Osteoblast (primary cell): ENCODE measurements around the gene DUSP6. TPM values are rescaled to one million over a fixed set of nuclear protein-coding genes. Genes with fewer than 3 reads are reported as not detected.
"Not testable (repeated sequence)": the region's sequence is repeated elsewhere in the genome, so short reads cannot be mapped to it uniquely, and the experiment has no call there.

Experiments used
- DNase-seq: peaks from one replicate; pipeline ENCODE4 v3.0.0; 2011; ENCODE audit warnings: low spot score, mixed read lengths; ENCODE audit not compliant: insufficient read length; ENCODE audit errors: missing footprints
- H2AFZ ChIP-seq: 2 replicates; pipeline ENCODE4 v1.6.0; 2011; ENCODE audit warnings: mild to moderate bottlenecking, low read length
- H3K27ac ChIP-seq: 2 replicates; pipeline ENCODE4 v1.5.1; 2011; ENCODE audit warnings: mild to moderate bottlenecking, low read depth, low read length, moderate library complexity
- H3K27me3 ChIP-seq: 2 replicates; pipeline ENCODE4 v1.6.0; 2012; ENCODE audit warnings: mild to moderate bottlenecking, control low read depth, inconsistent platforms, low read length, moderate library complexity; ENCODE audit not compliant: insufficient read depth
- H3K36me3 ChIP-seq: 2 replicates; pipeline ENCODE4 v1.5.1; 2011; ENCODE audit warnings: mild to moderate bottlenecking, low read length, control low read depth, moderate library complexity; ENCODE audit not compliant: insufficient read depth
- H3K4me1 ChIP-seq: 2 replicates; pipeline ENCODE4 v1.5.1; 2011; ENCODE audit warnings: mild to moderate bottlenecking, low read length, control low read depth, moderate library complexity; ENCODE audit not compliant: insufficient read depth
- H3K4me2 ChIP-seq: 2 replicates; pipeline ENCODE4 v1.6.0; 2011; ENCODE audit warnings: mild to moderate bottlenecking, low read length; ENCODE audit not compliant: insufficient read depth
- H3K4me3 ChIP-seq: fragments of 200-600 bp; sonication (generic); 3 replicates; pipeline ENCODE4 v1.5.1; 2012; ENCODE audit warnings: mild to moderate bottlenecking, low read length, inconsistent platforms; ENCODE audit not compliant: insufficient read depth
- H3K79me2 ChIP-seq: 2 replicates; pipeline ENCODE4 v1.6.0; 2012; ENCODE audit warnings: mild to moderate bottlenecking, low read length, control low read depth, inconsistent platforms; ENCODE audit not compliant: insufficient read depth
- H3K9me3 ChIP-seq: 2 replicates; pipeline ENCODE4 v1.5.1; 2011; ENCODE audit warnings: low read depth, low read length, control low read depth
- H4K20me1 ChIP-seq: 2 replicates; pipeline ENCODE4 v1.6.0; 2012; ENCODE audit warnings: mild to moderate bottlenecking, low read length, control low read depth; ENCODE audit not compliant: insufficient read depth
- total RNA-seq: library from RNA; depleted of rRNA; stranded (reverse); fragments of >200 nt; gene quantifications from 2 replicates; pipeline ENCODE4 v1.2.3, GENCODE V29; 2012
- TF ChIP-seq, protein P1 (sequence below): IDR thresholded peaks from 2 replicates; pipeline ENCODE4 v1.5.1; 2011; ENCODE audit warnings: mild to moderate bottlenecking, low read depth, low read length, moderate library complexity; ENCODE audit errors: extremely low read depth

DUSP6 gene
- total RNA-seq, 1 donor: 30.0 TPM

DNA sequence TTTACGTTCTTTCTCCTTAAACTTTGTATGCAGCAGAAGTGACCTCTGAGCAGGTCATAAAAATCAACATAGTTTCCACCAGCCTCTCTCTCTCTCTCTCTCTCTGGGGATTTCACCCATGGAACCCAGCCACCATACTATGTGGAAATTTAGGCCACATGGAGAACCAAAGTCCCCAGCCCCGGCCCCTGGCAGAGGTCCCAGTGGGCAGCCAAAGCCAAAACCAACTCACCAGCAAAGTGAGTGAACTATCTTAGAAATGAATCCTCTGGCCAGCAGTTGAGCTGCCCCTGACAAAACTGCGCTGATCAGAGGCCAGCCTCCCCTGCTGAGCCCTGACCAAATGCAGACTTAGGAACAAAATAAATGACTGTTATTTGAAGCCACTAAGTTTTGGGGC is 9.2 kb downstream of the DUSP6 start:
- no peaks in the 10 kb centered on the region for H3K27me3 ChIP-seq
- H3K4me2 ChIP-seq: peak overlapping the region; percentile 20
- no peak overlapping the region for H2AFZ ChIP-seq
- H3K27ac ChIP-seq: peak overlapping the region; percentile 15
- H3K36me3 ChIP-seq: peaks cover 8% of the 10 kb centered on the region
- no peaks in the 10 kb centered on the region for H3K9me3 ChIP-seq
- TF ChIP-seq, protein P1, sequence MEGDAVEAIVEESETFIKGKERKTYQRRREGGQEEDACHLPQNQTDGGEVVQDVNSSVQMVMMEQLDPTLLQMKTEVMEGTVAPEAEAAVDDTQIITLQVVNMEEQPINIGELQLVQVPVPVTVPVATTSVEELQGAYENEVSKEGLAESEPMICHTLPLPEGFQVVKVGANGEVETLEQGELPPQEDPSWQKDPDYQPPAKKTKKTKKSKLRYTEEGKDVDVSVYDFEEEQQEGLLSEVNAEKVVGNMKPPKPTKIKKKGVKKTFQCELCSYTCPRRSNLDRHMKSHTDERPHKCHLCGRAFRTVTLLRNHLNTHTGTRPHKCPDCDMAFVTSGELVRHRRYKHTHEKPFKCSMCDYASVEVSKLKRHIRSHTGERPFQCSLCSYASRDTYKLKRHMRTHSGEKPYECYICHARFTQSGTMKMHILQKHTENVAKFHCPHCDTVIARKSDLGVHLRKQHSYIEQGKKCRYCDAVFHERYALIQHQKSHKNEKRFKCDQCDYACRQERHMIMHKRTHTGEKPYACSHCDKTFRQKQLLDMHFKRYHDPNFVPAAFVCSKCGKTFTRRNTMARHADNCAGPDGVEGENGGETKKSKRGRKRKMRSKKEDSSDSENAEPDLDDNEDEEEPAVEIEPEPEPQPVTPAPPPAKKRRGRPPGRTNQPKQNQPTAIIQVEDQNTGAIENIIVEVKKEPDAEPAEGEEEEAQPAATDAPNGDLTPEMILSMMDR: no peak
- no peak for DNase-seq
- H3K4me3 ChIP-seq: no peak overlapping the region
- H3K4me1 ChIP-seq: peaks cover 26% of the 10 kb centered on the region
- H3K79me2 ChIP-seq: peaks cover 12% of the 10 kb centered on the region
- H4K20me1 ChIP-seq: no peaks in the 10 kb centered on the region

DNA sequence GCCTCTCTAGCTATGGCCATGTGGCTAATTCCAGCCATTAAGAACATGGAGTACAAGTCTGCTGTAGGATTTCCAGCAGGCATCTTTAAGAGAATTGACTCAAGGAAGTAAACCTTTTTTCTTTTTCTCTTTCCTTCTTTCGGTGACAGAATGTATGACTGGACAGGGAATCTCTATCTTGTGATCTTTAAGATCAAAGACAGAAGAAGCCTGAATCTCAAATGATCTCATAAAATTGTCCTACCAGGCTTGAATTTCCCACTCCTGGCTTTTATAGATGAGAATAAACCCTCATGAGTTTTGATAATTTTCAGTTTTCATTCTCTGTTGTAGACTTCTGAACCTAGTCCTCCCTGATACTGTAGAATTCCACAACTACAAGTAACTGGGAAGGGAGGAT is 11.4 kb downstream of the DUSP6 start:
- Histone ChIP-seq H3K4me1 (peaks cover 11% of the 10 kb centered on the region), H3K4me2 (no peak overlapping the region), H2AFZ (no peak overlapping the region), H3K27ac (no peak overlapping the region), H3K9me3 (no peaks in the 10 kb centered on the region), H3K27me3 (no peaks in the 10 kb centered on the region), H3K36me3 (no peaks in the 10 kb centered on the region), H4K20me1 (no peaks in the 10 kb centered on the region), H3K4me3 (no peak overlapping the region), H3K79me2 (no peaks in the 10 kb centered on the region)
- DNase-seq: no peak
- TF ChIP-seq, protein P1: no peak

DNA sequence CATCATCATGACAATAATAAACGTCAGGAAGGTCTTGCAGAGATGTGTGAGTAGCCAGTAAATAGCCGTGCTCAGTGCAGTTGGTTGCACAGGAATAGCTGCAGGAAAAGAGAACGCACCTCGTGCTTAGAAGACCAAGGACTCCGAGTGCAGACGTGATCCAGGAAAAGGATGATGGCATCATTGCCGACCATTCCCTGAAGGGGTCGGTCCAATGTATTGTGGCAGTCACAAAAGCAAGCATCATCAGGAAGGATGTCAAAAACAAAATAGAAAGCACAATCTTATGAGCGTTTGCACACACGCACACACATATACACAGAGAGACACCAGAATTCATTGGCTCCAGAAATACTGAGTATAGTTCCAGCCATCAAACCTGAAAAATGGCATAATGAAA is 12.8 kb downstream of the DUSP6 start:
- H3K9me3 ChIP-seq: no peaks in the 10 kb centered on the region
- H3K4me2 ChIP-seq: no peak overlapping the region
- no peak overlapping the region for H2AFZ ChIP-seq
- no peaks in the 10 kb centered on the region for H3K79me2 ChIP-seq
- H3K27ac ChIP-seq: no peak overlapping the region
- DNase-seq: no peak
- no peaks in the 10 kb centered on the region for H4K20me1 ChIP-seq
- no peaks in the 10 kb centered on the region for H3K36me3 ChIP-seq
- H3K27me3 ChIP-seq: no peaks in the 10 kb centered on the region
- H3K4me3 ChIP-seq: no peak overlapping the region
- H3K4me1 ChIP-seq: peaks cover 17% of the 10 kb centered on the region
- TF ChIP-seq, protein P1: no peak

DNA sequence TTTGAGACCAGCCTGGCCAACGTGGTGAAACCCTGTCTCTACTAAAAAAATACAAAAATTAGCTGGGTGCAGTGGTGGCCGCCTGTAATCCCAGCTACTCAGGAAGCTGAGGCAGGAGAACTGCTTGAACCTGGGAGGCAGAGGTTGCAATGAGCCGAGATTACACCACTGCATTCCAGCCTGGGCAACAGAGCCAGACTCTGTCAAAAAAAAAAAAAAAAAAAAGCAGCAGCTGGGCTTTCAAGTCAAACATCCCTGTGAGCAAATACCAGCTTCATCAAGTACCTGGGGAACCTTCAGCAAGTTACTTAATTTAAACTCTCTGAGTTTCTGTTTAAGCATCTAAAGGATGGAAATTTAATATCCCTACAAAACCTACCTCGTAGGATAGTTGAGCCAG is 15.2 kb downstream of the DUSP6 start:
- H3K4me1 ChIP-seq: peaks cover 13% of the 10 kb centered on the region
- not testable (repeated sequence) for H3K4me3 ChIP-seq, H3K79me2 ChIP-seq

More for the DNA sequence above, 15.2 kb downstream of the DUSP6 start:
- H2AFZ ChIP-seq, H3K4me2 ChIP-seq, H3K9me3 ChIP-seq, H4K20me1 ChIP-seq, DNase-seq, H3K27me3 ChIP-seq, H3K36me3 ChIP-seq, H3K27ac ChIP-seq: not testable (repeated sequence)
